ENCODE data around the gene LTBP2. TPM values are rescaled to one million over a fixed set of nuclear protein-coding genes. Genes with fewer than 3 reads are reported as not detected.

Gene LTBP2
- total and polyA plus RNA-seq, 7 donors = 2.4 to 51.4 (median 11.8) TPM

- no peak for TF ChIP-seq CTCF (IDR thresholded peaks at IDR 0.05)
- Histone ChIP-seq H3K36me3 (ENCODE audit: insufficient read depth in 1 of 2, low read depth in 1 of 2) (no peaks in the 10 kb centered on the region), H3K27ac (peak overlapping the region; percentile 43), H3K27me3 (ENCODE audit: insufficient read depth in 3 of 3, low read length in 2 of 3) (peaks cover 0 to 3% (median 0%) of the 10 kb centered on the region in 3 donors), H3K4me1 (peaks cover 24% of the 10 kb centered on the region), H3K9me3 (no peaks in the 10 kb centered on the region), H3K4me3 (no peak overlapping the region)
- WGBS, 3 donors = 79 to 100% (median 91%) methylated on average over 1 of the region's 1 CpG
- intact Hi-C loops (cut with DNase I) = no loop called here
- ATAC-seq = peak in 2 of 4 donors; percentile 16 to 18
- peak in 1 of 2 donors; percentile 41 for DNase-seq
These were observed 62.4 kb downstream of the LTBP2 start for GRCh38 chr14:74549588-74549987.

GRCh38 chr14:74548881-74549280, 63.2 kb downstream of the LTBP2 start:
- Histone ChIP-seq H3K9me3 (no peaks in the 10 kb centered on the region), H3K27me3 (ENCODE audit: insufficient read depth in 3 of 3, low read length in 2 of 3) (peaks cover 0 to 6% (median 0%) of the 10 kb centered on the region in 3 donors), H3K36me3 (ENCODE audit: insufficient read depth in 1 of 2, low read depth in 1 of 2) (no peaks in the 10 kb centered on the region), H3K4me1 (peaks cover 24% of the 10 kb centered on the region), H3K4me3 (no peak overlapping the region), H3K27ac (peak overlapping the region; percentile 43)
- WGBS, 3 donors = 11 to 29% (median 17%) methylated on average over 3 of the region's 3 CpGs
- no peak for TF ChIP-seq CTCF (IDR thresholded peaks at IDR 0.05)
- DNase-seq = peak; percentile 88 to 95
- peak; percentile 91 to 93 (median 92) for ATAC-seq
- intact Hi-C loops (cut with DNase I) = no loop called here

- TF ChIP-seq CTCF (IDR thresholded peaks at IDR 0.05) = no peak
- H3K4me1 ChIP-seq = peaks cover 20% of the 10 kb centered on the region
- DNase-seq = no peak
These were observed 64.6 kb downstream of the LTBP2 start for GRCh38 chr14:74547331-74547927.

GRCh38 chr14:74546416-74546815, 65.6 kb downstream of the LTBP2 start:
- Histone ChIP-seq H3K4me1 (peaks cover 16% of the 10 kb centered on the region), H3K27ac (no peak overlapping the region), H3K27me3 (ENCODE audit: insufficient read depth in 3 of 3, low read length in 2 of 3) (peaks cover 0 to 7% (median 3%) of the 10 kb centered on the region in 3 donors), H3K9me3 (no peaks in the 10 kb centered on the region), H3K36me3 (ENCODE audit: insufficient read depth in 1 of 2, low read depth in 1 of 2) (no peaks in the 10 kb centered on the region), H3K4me3 (no peak overlapping the region)
- WGBS, 3 donors = 65 to 69% (median 66%) methylated on average over 11 of the region's 11 CpGs
- ATAC-seq (no peak), DNase-seq (peak in 1 of 2 donors; percentile 37)
- intact Hi-C loops (cut with DNase I) = no loop called here
- no peak for TF ChIP-seq CTCF (IDR thresholded peaks at IDR 0.05)

More at GRCh38 chr14:74547331-74547927, 64.6 kb downstream of the LTBP2 start:
- H3K27me3 ChIP-seq (ENCODE audit: insufficient read depth in 3 of 3, low read length in 2 of 3) = peaks cover 0 to 7% (median 2%) of the 10 kb centered on the region in 3 donors
- WGBS, 3 donors = 90 to 93% (median 93%) methylated on average over 5 of the region's 5 CpGs
- H3K27ac ChIP-seq = no peak overlapping the region
- intact Hi-C loops (cut with DNase I) = no loop called here
- no peaks in the 10 kb centered on the region for H3K36me3 ChIP-seq (ENCODE audit: insufficient read depth in 1 of 2, low read depth in 1 of 2)
- no peaks in the 10 kb centered on the region for H3K9me3 ChIP-seq
- ATAC-seq = no peak
- H3K4me3 ChIP-seq = no peak overlapping the region

- DNase-seq = peak in 1 of 2 donors; percentile 44
- intact Hi-C loops (cut with DNase I) = no loop called here
- TF ChIP-seq CTCF (IDR thresholded peaks at IDR 0.05) = no peak
- ATAC-seq = no peak
- Histone ChIP-seq H3K9me3 (no peaks in the 10 kb centered on the region), H3K4me3 (no peak overlapping the region), H3K36me3 (ENCODE audit: insufficient read depth in 1 of 2, low read depth in 1 of 2) (no peaks in the 10 kb centered on the region), H3K27ac (no peak overlapping the region), H3K4me1 (peaks cover 12% of the 10 kb centered on the region), H3K27me3 (ENCODE audit: insufficient read depth in 3 of 3, low read length in 2 of 3) (peaks cover 0 to 7% (median 3%) of the 10 kb centered on the region in 3 donors)
- 66 to 82% (median 76%) methylated on average over 4 of the region's 4 CpGs for WGBS, 3 donors
These were observed 66.7 kb downstream of the LTBP2 start for GRCh38 chr14:74545386-74545785.
